NCI-H2171 (cell line): ENCODE data around the gene NR2E1.

Source experiments
- DNase-seq: peaks from one replicate; lab custom pipeline; 2025; lab: John Stamatoyannopoulos, UW

Gene NR2E1

DNA sequence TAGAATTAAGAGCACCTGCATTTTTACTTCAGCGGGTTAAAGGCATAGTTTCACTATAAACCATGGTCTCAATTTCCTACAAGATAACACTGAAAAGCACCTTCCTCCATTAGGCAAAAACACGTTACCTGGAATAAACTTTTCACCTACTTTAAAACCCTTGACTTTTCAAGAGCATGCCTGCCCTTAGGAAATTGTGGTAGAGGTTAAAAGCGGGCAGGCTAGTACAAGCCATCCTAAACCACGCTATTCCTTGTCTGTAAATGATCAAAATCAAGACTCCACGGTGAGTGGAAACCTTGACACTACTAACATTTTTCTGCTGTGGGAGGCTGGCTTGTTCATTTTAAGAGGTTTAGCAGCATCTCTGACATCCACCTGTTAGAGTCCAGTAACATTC is 43.9 kb downstream of the NR2E1 start:
- DNase-seq, result no peak

DNA sequence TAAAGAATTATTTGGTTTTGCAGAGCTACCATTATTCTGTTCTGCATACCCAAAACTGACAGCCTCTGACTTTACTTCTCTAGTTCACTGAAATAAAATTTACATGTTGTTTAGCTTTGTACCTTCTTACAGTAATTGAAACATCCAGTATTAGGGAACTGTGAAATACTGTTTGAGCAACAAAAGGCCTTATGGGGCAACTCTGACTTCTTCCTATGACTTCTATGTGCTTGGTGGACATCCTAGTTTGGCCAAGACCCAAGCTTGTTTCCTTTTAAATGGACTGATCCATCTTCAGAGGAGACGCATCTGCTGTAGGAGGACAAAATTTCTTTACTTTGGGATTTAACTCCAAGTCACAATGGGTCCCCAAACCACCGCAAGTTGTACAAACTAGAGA is 44.7 kb downstream of the NR2E1 start:
- DNase-seq, result no peak

DNA sequence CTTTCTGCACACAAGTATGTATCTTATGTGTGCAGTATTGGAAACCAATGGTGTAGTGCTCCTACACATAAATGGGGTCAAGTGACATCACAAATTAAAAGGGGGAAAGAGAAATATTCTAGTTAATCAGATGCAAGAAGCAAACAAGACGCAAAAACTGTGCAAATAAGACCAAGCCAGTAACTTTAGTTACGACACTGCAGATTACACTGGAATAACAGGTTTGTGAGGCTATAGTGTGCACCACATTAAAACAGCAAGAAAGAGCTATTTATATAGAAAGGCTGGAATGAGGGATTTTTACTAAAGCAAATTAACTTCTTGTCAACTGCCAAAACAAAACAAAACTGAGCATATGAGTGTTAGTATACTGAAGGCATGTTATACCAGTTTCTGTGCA is 45.8 kb downstream of the NR2E1 start:
- DNase-seq, result no peak

DNA sequence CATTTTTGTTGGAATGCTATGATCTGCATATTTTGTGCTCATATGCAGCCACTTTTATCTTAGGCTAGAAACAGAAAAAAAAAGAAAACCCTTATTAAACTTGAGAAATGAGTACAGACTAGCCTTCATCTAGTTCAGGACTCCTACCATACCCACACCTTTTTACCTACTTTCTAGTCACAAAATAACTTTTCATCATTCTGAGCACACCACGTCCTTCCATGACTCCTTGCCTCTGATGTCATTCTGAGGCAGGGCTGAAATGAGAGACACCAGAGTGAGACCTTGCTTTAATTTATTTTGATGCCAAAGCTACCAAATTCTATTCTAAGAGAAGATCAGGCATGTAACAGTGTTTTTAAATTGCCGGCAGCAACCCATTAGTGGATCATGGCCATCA is 56.2 kb downstream of the NR2E1 start:
- DNase-seq, result no peak

DNA sequence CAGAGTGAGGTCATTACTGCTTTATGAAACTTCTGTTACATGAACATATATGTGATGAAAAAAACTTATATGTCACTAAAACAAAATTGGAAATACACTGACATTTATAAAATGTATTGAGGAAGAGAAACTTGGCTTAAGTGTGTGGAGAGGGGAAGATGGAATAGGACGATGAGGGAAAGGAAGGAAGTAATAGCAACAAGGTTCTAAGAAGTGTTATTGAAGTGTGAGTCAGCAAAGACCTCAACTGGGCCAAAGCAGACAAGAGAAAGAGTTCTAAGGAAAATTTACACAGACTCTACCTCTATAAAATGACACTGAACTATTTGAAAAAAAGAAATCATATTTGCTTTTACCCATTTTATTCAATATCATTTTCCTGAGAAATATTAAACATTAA is 56.7 kb downstream of the NR2E1 start:
- no peak for DNase-seq

DNA sequence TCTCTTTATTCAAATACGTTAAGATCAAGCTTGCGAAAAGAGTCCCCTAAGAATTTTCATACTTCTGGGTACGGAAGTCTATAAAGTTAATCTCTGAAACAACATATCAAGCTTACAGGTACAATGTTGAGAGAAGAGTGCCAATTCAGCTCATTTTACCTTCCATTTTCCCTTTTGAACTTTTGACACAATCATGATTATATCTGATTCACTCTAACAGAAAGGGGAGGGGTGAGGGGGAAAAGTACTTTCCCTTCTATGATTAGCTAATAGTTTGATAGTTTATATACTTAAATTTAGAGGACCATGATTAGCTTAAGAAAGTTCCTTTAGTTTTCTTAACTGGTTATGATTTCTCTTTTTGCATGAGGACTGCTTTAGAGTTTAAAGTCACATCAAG is 61.5 kb downstream of the NR2E1 start:
- no peak for DNase-seq

DNA sequence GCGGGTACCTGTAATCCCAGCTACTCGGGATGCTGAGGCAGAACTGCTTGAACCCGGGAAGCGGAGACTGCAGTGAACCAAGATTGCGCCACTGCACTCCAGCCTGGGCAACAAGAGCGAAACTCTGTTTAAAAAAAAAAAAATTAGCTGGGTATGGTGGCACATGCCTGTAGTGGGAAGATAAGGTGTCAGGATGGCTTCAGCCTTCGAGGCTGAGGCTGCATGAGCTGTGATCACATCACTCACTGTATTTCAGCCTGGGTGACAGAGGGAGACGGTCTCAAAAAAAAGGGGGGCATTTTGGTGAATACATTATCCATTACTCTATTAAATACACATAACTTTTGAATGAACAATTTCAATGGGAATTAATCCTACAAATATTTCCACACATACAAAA is 62.6 kb downstream of the NR2E1 start:
- no peak for DNase-seq

DNA sequence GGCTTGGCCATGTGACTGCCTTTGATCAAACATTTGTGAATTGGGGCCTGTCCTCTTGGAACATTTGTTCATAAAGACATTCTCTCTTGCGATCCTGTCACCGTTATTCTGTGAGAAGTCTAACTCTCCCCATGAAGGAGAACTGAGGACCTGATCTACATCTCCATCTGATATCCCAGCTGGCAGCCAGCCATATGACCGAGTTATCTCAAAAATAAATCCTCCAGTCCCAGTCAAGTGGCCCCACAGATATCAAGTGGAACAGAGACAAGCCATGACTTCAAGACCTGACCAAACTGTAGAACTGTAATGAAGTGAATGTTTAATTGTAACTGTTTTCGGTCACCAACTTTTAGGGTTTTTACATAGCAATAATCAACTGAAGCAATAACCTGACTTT is 69.3 kb downstream of the NR2E1 start:
- no peak for DNase-seq

DNA sequence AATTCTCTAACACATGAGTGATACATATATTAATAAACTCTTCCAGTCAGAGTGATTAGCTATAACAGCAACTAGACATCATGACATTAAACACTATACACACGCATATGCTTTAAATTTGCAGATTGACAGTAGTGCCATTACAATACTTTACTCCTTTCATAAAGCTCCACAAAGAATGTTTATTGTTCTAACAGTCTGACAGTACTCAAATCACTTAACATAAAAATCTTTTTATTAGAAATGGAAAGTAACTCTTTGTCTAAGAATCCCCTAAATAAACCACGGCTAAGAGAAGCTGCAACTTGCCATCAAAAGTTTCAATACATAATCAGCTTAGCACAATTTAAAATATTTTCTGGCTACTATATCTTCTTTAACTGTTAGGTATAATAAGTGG is 71.0 kb downstream of the NR2E1 start:
- no peak for DNase-seq

DNA sequence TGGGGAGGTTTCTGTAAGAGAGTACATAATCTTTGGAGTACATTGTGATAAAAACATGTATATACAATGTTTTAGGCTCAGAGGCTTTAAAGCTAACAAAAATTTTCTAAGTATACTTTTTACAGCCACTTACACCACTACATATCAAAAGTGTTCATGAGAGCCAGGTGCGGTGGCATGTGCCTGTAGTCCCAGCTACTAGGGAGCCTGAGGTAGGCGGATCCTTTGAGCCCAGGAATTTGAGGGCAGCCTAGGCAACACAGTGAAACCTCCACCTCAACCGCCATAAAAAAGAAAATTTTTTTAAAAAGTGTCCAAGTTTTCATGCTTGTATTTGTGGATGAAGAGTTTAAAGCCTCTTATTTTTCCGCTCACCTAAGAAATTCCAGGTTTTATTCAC is 72.5 kb downstream of the NR2E1 start:
- DNase-seq, result no peak
